Heart right ventricle (tissue), 16 donors: ENCODE results near the gene MADD. TPM values are rescaled to one million over a fixed set of nuclear protein-coding genes. Genes with fewer than 3 reads are reported as not detected.

Source experiments
- ATAC-seq, 8 donors: fragments of 200-7000 bp; cut with Tn5 transposase; one replicate each; pipeline ENCODE4 v1.9.1; 2020; ENCODE audit warnings: mild to moderate bottlenecking in 8 of 8, moderate library complexity in 8 of 8, moderate number of reproducible peaks in 1 of 8
- DNase-seq, 2 donors: peaks; one replicate each; pipeline ENCODE4 v3.0.0-alpha.2; 2020
- H3K27ac ChIP-seq, 10 donors: fragments of 200-600 bp; sonication (generic) in 2 of 10; one replicate each; pipeline versions ENCODE4 v1.5.0 to v1.8.0; 2020 to 2022; ENCODE audit warnings: mild to moderate bottlenecking in 3 of 10
- H3K27me3 ChIP-seq, 7 donors: fragments of 200-600 bp; one replicate each; pipeline ENCODE4 v1.8.0; 2021 to 2022; ENCODE audit warnings: mild to moderate bottlenecking in 2 of 7
- H3K36me3 ChIP-seq, 9 donors: fragments of 200-600 bp; sonication (generic) in 1 of 9; one replicate each; pipeline versions ENCODE4 v1.5.0 to v1.8.0; 2020 to 2022; ENCODE audit warnings: mild to moderate bottlenecking in 2 of 9
- H3K4me1 ChIP-seq, 9 donors: fragments of 200-600 bp; sonication (generic) in 1 of 9; one replicate each; pipeline versions ENCODE4 v1.5.0 to v1.8.0; 2020 to 2022; ENCODE audit warnings: mild to moderate bottlenecking in 4 of 9
- H3K4me3 ChIP-seq, 10 donors: fragments of 200-600 bp; sonication (generic) in 2 of 10; one replicate each; pipeline versions ENCODE4 v1.5.0 to v1.8.0; 2020 to 2022; ENCODE audit warnings: mild to moderate bottlenecking in 7 of 10, moderate library complexity in 2 of 10
- H3K9me3 ChIP-seq, 11 donors: fragments of 200-600 bp in 10 of 11; sonication (generic) in 2 of 11; one replicate each; pipeline versions ENCODE4 v1.5.0 to v1.8.0; 2013 to 2022; ENCODE audit warnings: mild to moderate bottlenecking in 2 of 11, control low read depth in 1 of 11, moderate library complexity in 1 of 11
- WGBS, 2 donors: extraction: QIAGEN DNeasy Blood & Tissue Kit; methylation state at CpG; one replicate each; pipeline ENCODE4 v1.1.7; 2013; ENCODE audit warnings: inconsistent platforms in 1 of 2; 5-methylcytosine and 5-hydroxymethylcytosine counted together
- intact Hi-C, 10 donors: fragments of 100-400 bp; cut with DNase I; formaldehyde crosslinking; loops; one replicate each; pipeline versions ENCODE4 v1.11.1 to v1.14.2; 2022
- polyA plus RNA-seq, 2 donors: library from polyadenylated mRNA; stranded (reverse); fragments of 200-250 nt; gene quantifications; one replicate each; pipeline ENCODE4 v1.2.3, GENCODE V29; 2013
- total RNA-seq, 10 donors: library from RNA; stranded (reverse); fragmentation: NEBNext Ultra II Directional in 3 of 10; extraction: Animal tissue kit (Norgen Biotek cat#: 25700) in 3 of 10; gene quantifications; one replicate each; pipeline versions ENCODE4 v1.2.1 to v1.2.4, GENCODE V29; 2021 to 2023
- TF ChIP-seq, protein P1 (sequence below), 9 donors: fragments of 200-600 bp; sonication (generic) in 2 of 9; IDR thresholded peaks; one replicate each; pipeline versions ENCODE4 v1.5.0 to v1.8.0; 2021 to 2022; ENCODE audit warnings: antibody characterized with exemption in 9 of 9, mild to moderate bottlenecking in 5 of 9, moderate library complexity in 1 of 9
- donor health status: Arrhythmogenic right ventricular cardiomyopathy.
- donor health status: ischemic (EF 13 %, LVEDD 7.1; RV severe dilation, severe dysfunction).
- donor health status: healthy with polysubstance abuse.
- donor health status: DM: no; HTN: yes; CAD: no.
- donor health status: DM: no; HTN: no; CAD: no.
- donor health status: ischemic (EF 25% LVEDD 6.9; RV normal size, moderate dysfunction).
- donor health status: ischemic (EF 25% LVEDD 5.7; RV mildly dilated, moderate dysfunction).
- donor health status: healthy.
- donor health status: DM: yes; HTN: yes; CAD: no.
- donor health status: Ischemic cardiomyopathy.
- donor health status: ischemic (EF 35%, LVEDD 5.7; RV mildly dilated, moderate dysfunction).
- donor health status: nonischemic (EF 11% LVEDD 7.7; RV severe dilation, severe dysfunction).
- donor health status: DM: yes; HTN: yes; CAD: no.
- donor health status: PGD.
- donor health status: ischemic (EF 29% LVEDD 5.4; RV normal size, mild dysfunction).
- donor health status: nonischemic (EF 23%, LVEDD 6.1; RV moderate dilation, normal function).

MADD gene
- total and polyA plus RNA-seq, 12 donors = 23.8 to 54.8 (median 35.4) TPM

DNA sequence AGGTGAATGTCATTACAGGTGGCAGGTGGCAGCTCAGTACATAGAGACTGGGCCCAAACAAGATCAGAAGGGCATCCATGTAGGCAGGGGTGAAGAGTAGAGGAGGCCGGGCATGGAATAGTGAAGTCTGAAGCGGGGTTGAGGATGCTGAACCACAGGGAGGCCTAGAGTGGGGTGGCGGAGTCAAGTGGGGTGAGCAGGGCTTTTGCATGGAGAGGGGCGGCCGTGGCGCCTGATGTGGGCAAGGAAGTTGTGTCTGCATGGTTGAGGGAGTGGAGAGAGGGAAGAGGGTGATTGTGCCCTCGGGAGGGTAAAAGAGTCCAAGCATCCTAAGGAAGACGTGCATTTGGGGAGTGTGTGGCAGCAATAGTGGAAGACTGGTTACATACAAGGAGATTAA lies 40.8 kb upstream of the MADD start:
- Histone ChIP-seq H3K27ac (no peak overlapping the region), H3K36me3 (peaks cover 0 to 91% (median 9%) of the 10 kb centered on the region in 9 donors), H3K9me3 (no peaks in the 10 kb centered on the region), H3K4me1 (peaks cover 2 to 12% (median 3%) of the 10 kb centered on the region in 9 donors), H3K4me3 (no peak overlapping the region), H3K27me3 (no peaks in the 10 kb centered on the region)
- DNase-seq = no peak
- intact Hi-C loops = no loop called here
- ATAC-seq = no peak
- WGBS, 2 donors = 95 to 97% methylated on average over 8 of the region's 8 CpGs
- TF ChIP-seq, protein P1, sequence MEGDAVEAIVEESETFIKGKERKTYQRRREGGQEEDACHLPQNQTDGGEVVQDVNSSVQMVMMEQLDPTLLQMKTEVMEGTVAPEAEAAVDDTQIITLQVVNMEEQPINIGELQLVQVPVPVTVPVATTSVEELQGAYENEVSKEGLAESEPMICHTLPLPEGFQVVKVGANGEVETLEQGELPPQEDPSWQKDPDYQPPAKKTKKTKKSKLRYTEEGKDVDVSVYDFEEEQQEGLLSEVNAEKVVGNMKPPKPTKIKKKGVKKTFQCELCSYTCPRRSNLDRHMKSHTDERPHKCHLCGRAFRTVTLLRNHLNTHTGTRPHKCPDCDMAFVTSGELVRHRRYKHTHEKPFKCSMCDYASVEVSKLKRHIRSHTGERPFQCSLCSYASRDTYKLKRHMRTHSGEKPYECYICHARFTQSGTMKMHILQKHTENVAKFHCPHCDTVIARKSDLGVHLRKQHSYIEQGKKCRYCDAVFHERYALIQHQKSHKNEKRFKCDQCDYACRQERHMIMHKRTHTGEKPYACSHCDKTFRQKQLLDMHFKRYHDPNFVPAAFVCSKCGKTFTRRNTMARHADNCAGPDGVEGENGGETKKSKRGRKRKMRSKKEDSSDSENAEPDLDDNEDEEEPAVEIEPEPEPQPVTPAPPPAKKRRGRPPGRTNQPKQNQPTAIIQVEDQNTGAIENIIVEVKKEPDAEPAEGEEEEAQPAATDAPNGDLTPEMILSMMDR (IDR thresholded peaks at IDR 0.05) = no peak

DNA sequence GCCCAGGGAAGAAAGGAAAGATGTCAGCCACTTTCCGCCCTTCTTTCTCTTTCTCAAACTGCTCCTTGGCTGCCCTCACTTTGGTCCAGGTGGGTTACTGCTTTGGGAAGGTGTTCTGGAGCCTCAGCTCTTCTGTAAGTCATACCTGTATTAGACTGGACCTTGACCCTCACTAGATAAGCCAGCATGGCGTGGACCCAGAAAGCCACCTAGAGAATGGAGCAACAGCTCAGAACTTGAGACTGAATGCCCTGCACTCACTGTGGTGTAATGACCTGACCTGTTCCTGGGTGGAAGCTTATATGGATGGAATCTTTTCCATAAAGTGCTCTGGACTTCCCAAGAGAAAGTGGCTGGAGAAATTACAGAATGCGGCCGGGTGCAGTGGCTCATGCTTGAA lies 36.9 kb upstream of the MADD start:
- ATAC-seq (no peak), DNase-seq (no peak)
- H3K36me3 ChIP-seq = peaks cover 0 to 74% (median 7%) of the 10 kb centered on the region in 9 donors
- no peaks in the 10 kb centered on the region for H3K27me3 ChIP-seq
- peaks cover 4 to 23% (median 14%) of the 10 kb centered on the region in 9 donors for H3K4me1 ChIP-seq
- TF ChIP-seq, protein P1 (IDR thresholded peaks at IDR 0.05) = no peak
- intact Hi-C loops = loop anchor here in 4 of 10 donors (10.0 kb wide), 2 partner anchors 48 to 122 kb away; partner anchors contain the start of genes MYBPC3 (in 3 of the 4) and PACSIN3 (in 1 of the 4)
- H3K27ac ChIP-seq = no peak overlapping the region
- no peaks in the 10 kb centered on the region for H3K9me3 ChIP-seq
- H3K4me3 ChIP-seq = no peak overlapping the region
- WGBS, 2 donors = 96% methylated on average over 4 of the region's 4 CpGs

DNA sequence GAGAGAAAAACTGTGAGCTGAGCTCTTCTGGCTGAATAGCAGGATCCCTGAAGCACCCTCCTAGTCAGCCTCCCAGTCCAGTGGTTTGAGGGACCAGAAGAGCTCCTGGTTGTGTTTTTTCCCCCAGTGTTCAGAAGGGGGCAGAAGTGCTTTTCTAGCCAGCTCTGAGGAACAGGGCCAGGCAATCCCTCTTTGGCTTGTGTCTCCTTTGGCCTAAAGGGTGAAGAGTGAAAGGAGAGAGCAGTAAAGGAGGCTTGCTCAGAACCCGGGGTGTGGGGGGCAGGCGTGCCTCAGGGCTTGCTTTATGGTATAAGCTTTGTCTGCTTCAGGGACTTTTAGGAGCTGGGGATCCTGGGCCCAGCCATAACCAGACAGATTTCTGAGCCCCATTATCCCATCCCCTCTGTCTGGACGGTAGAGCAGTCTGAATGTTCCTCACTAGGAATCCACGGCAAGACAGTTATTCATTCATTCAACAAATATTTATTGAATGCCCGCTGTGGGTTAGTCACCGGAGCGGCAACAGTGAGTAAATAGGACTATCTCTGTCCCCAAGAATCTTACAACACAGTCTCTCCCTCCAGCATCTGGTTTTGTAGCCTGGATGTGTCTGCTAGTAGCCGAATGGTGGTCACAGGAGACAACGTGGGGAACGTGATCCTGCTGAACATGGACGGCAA lies 35.8 kb upstream of the MADD start:
- peak; percentile 25 to 52 for DNase-seq
- Histone ChIP-seq H3K36me3 (peaks cover 0 to 74% (median 14%) of the 10 kb centered on the region in 9 donors), H3K4me3 (peak overlapping the region in 3 of 10 donors; percentile 2 to 13 (median 8)), H3K9me3 (no peaks in the 10 kb centered on the region), H3K4me1 (peaks cover 5 to 33% (median 22%) of the 10 kb centered on the region in 9 donors), H3K27me3 (no peaks in the 10 kb centered on the region), H3K27ac (peak overlapping the region in 9 of 10 donors; percentile 47 to 73 (median 58))
- TF ChIP-seq, protein P1 (IDR thresholded peaks at IDR 0.05) = peak in 8 of 9 donors; percentile 18 to 59 (median 48)
- whole genome bisulfite sequencing, 2 donors = 36 to 39% methylated on average over 11 of the region's 11 CpGs
- ATAC-seq = peak; percentile 63 to 81 (median 74)
- intact Hi-C loops = loop anchor here in 4 of 10 donors (10.0 kb wide), 2 partner anchors 49 to 121 kb away; partner anchors contain the start of genes MYBPC3 (in 3 of the 4) and PACSIN3 (in 1 of the 4)

DNA sequence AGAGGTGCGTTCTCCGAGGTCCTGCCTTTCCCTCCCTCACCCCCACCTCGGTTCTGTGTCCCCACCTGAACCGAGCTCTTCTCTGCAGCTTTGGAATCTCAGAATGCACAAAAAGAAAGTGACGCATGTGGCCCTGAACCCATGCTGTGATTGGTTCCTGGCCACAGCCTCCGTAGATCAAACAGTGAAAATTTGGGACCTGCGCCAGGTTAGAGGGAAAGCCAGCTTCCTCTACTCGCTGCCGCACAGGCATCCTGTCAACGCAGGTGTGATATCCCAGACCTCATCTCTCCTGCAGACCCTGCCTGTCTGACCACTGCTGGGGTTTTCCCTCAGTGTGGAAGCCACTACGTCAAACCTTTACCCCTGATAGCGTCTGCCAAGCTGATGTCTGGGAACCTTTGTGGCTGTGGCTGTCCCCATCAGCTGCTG lies 35.2 kb upstream of the MADD start:
- Histone ChIP-seq H3K27ac (peak overlapping the region in 8 of 10 donors; percentile 47 to 73 (median 56)), H3K4me3 (peak overlapping the region in 3 of 10 donors; percentile 2 to 13 (median 8)), H3K9me3 (no peaks in the 10 kb centered on the region), H3K36me3 (peaks cover 0 to 74% (median 18%) of the 10 kb centered on the region in 9 donors), H3K27me3 (no peaks in the 10 kb centered on the region), H3K4me1 (peaks cover 5 to 38% (median 23%) of the 10 kb centered on the region in 9 donors)
- ATAC-seq = peak in 7 of 8 donors; percentile 37 to 76 (median 47)
- intact Hi-C loops = loop anchor here in 4 of 10 donors (10.0 kb wide), 2 partner anchors 50 to 120 kb away; partner anchors contain the start of genes MYBPC3 (in 3 of the 4) and PACSIN3 (in 1 of the 4)
- WGBS, 2 donors = 25 to 29% methylated on average over 12 of the region's 12 CpGs
- DNase-seq = peak in 1 of 2 donors; percentile 47
- TF ChIP-seq, protein P1 (IDR thresholded peaks at IDR 0.05) = no peak
